Bronchial epithelial cell (primary cell): ENCODE data around the gene POU3F3. TPM values are rescaled to one million over a fixed set of nuclear protein-coding genes. Genes with fewer than 3 reads are reported as not detected.

Experiments used
- DNase-seq: peaks from one replicate; pipeline ENCODE4 v3.0.0-alpha.2; 2010; ENCODE audit warnings: low read depth
- FAIRE-seq: peaks from 2 replicates; lab custom pipeline; 2011; peaks lifted over from hg19 to GRCh38; lab: Jason Lieb, UNC
- H3K27me3 ChIP-seq: 2 replicates; pipeline ENCODE4 v1.5.1; 2011; ENCODE audit warnings: low read length; ENCODE audit not compliant: control insufficient read depth, insufficient read depth
- H3K36me3 ChIP-seq: 2 replicates; pipeline ENCODE4 v1.5.1; 2011; ENCODE audit warnings: low read length; ENCODE audit not compliant: control insufficient read depth, insufficient read depth
- H3K4me3 ChIP-seq: 2 replicates; pipeline ENCODE4 v1.5.1; 2011; ENCODE audit warnings: mild to moderate bottlenecking, low read depth, low read length, control low read depth
- total RNA-seq: library from RNA; depleted of rRNA; stranded (reverse); fragments of >200 nt; gene quantifications from 2 replicates; pipeline ENCODE4 v1.2.1, GENCODE V29; 2014
- TF ChIP-seq, protein P1 (sequence below): IDR thresholded peaks from 2 replicates; pipeline ENCODE4 v1.5.1; 2011; ENCODE audit warnings: mild to moderate bottlenecking, moderate library complexity, low read length, control low read depth, inconsistent platforms; ENCODE audit not compliant: insufficient read depth, severe bottlenecking

The POU3F3 gene
- total RNA-seq, 1 donor from 2014 or later: not detected

DNA sequence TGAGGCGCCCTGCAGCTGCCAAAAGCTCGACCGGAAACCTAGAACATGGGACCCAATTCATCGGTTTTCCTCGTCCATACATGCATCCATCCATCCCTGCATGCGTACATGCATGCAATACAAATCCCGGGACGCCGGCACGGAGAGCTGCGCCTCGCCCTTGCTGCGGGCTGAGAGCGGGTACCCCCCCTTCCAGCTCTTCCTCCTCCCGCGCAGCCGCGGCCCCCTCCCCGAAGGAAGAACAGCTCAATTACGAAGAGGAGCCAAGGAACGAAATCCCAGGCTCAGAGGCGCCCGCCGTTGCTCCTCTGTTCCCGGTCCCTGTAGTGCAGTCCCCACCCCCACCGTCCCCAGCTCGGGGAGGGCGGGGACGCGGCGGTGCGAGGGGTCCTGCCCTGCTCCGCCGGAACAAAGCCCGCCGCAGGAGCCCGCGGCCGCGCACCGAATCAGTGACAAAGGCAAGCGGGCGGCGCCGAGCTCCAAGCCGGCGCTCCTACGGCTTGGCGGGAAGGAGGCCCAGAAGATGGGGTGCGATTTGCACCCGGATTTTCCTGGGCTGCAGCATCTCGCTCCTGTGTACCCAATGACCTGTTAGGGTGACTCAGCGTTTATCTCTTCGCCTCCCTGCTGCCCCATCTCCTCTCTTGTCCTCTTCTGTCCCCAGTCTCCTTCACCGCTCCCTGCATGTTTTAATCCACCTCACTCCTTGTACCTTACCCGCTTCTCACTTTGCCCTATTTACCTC is 8.9 kb upstream of the POU3F3 start:
- TF ChIP-seq, protein P1, sequence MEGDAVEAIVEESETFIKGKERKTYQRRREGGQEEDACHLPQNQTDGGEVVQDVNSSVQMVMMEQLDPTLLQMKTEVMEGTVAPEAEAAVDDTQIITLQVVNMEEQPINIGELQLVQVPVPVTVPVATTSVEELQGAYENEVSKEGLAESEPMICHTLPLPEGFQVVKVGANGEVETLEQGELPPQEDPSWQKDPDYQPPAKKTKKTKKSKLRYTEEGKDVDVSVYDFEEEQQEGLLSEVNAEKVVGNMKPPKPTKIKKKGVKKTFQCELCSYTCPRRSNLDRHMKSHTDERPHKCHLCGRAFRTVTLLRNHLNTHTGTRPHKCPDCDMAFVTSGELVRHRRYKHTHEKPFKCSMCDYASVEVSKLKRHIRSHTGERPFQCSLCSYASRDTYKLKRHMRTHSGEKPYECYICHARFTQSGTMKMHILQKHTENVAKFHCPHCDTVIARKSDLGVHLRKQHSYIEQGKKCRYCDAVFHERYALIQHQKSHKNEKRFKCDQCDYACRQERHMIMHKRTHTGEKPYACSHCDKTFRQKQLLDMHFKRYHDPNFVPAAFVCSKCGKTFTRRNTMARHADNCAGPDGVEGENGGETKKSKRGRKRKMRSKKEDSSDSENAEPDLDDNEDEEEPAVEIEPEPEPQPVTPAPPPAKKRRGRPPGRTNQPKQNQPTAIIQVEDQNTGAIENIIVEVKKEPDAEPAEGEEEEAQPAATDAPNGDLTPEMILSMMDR: no peak
- no peaks in the 10 kb centered on the region for H3K36me3 ChIP-seq
- DNase-seq (no peak), FAIRE-seq (no peak)
- H3K27me3 ChIP-seq: peaks cover 52% of the 10 kb centered on the region
- no peak overlapping the region for H3K4me3 ChIP-seq

DNA sequence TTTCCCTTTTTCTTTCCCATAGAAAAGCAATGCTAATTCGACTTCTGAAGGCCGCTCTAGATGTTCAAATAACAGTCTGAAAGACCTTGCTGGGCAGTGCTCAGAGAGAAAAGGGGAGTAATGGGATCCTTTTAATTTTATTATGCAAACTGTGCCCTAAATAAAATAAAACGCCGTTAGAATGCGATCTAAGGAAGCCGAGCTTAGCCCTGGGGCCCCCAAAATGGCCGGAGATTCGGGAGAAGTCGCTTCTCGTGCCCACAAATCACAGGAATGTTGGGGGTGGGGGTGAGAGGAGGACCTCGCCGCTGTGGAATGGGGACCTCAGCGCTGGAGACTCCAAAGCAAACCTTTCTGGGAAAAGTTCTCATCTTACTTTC is 8.4 kb upstream of the POU3F3 start:
- Histone ChIP-seq H3K27me3 (peaks cover 55% of the 10 kb centered on the region), H3K36me3 (no peaks in the 10 kb centered on the region), H3K4me3 (no peak overlapping the region)
- no peak for FAIRE-seq
- TF ChIP-seq, protein P1: no peak
- no peak for DNase-seq

DNA sequence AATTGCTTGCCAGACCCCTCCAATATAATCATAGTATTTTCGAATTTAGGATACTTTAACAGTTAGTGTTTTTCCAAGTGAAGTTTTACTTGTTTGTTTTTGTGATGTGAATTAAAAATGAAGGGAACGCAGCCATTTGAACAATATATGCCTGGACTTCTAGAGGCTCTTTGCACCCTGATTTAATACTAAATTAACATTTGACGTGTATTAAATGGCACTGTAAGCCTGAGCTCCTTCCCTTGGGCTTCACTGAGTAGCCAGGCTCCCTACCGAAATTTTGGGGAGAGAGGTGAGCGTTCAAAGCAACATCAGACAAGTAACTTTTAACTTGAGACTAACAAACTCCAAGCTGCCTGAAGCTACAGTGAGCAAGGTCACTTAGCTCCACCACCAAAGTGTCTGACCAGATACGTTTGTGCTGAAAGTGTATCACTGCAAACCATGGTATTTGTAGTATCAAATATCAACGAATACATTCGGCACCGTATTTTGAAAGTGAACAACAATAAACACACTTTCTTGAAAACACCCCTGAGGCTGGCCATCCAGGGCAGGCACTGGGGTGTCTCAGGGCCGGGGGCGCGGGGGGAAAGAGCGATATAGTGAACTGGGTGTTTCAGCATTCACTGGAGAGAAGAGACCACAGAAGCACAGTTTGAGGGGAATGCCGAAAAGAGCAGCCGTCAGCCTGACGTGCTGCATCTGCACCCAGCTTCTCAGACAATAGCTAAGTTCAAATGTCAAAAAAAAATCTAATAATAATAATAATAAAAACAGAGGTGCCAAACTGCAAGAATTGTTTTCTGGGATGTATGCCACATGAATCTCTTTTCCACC is 7.7 kb upstream of the POU3F3 start:
- no peak overlapping the region for H3K4me3 ChIP-seq
- H3K27me3 ChIP-seq: peaks cover 59% of the 10 kb centered on the region
- DNase-seq (no peak), FAIRE-seq (no peak)
- TF ChIP-seq, protein P1: no peak
- no peaks in the 10 kb centered on the region for H3K36me3 ChIP-seq

DNA sequence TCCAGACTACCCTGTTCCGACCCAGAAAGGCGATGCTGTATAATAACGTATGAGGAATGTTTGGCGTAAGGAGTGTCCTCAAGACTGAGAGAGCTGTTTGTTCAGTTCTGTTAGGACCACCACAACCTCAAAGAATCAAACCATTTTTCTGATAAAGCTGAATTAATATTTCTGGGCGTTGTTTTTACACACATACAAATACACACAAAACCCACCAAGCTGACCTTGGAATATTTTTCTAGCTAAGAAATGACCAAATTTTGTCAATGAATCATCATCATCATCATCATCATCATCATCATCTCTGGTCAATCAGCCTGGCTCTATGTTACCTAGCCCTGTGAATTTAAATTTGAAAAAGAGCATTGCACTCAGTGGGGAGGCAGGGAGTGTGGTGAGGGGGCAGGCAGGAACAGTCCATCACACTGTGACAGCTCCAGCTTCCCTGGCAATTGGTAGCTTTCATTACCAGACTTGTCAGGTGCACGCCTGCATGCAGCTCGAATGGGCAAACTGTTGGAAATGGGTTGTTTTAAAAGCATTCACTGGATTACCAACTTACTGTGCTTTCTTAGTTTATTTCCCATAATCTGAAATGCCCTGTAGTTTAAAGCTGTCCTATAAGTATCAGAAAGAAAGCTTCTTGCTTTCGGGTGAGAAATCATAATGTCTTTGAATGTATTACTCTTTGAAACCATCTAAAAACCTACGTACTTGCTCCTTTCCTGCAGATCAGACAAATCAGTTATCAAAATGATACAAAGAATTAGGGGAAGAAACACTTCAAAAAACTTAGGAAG is 6.9 kb upstream of the POU3F3 start:
- FAIRE-seq: no peak
- peaks cover 66% of the 10 kb centered on the region for H3K27me3 ChIP-seq

DNA sequence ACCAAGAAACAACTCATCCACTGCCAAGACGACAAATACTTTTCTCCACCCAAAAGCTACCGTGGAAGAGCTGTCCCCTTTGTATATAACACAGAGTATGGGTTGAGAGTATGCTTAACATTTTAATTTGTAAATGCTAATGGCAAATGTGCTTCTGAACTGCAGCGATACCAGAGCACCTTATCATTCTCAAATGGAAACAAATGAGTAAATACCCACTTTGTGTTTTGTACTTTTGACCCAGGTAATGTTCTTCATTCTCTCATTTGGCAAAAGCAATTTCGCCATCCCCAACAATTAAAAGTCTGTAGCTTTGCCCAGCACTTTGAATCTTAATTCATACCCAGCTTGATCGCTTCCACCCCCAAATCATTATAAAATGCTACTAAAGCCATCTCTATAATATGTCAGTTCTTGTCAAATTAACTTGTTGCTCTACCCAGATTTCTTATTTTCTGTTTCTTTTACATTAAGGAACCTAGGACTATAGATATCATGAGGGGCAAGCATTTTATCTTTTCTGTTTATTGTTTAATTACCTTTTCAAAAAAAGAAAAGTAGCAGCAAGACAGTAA is 6.2 kb upstream of the POU3F3 start:
- Histone ChIP-seq H3K4me3 (no peak overlapping the region), H3K36me3 (no peaks in the 10 kb centered on the region), H3K27me3 (peaks cover 69% of the 10 kb centered on the region)
- TF ChIP-seq, protein P1: no peak
- DNase-seq (no peak), FAIRE-seq (no peak)

More for the DNA sequence above, 6.9 kb upstream of the POU3F3 start:
- TF ChIP-seq, protein P1: no peak
- DNase-seq: no peak
- Histone ChIP-seq H3K4me3 (no peak overlapping the region), H3K36me3 (no peaks in the 10 kb centered on the region)
